Measurements from ENCODE around the gene COL25A1.
A peak's percentile ranks its signal among the peaks of the same experiment; 100 is the strongest.

Gene COL25A1

GRCh38 chr4:108763986-108764385, 538.5 kb downstream of the COL25A1 start:
- TF ChIP-seq CTCF (conservative IDR thresholded peaks at IDR 0.05; ENCODE audit: control insufficient read depth, insufficient read depth, low read depth, low read length) = no peak
- no peak overlapping the region for H3K4me3 ChIP-seq (ENCODE audit: control insufficient read depth, low read depth, low read length)
- DNase-seq (ENCODE audit: low read depth) = no peak

- TF ChIP-seq CTCF (conservative IDR thresholded peaks at IDR 0.05; ENCODE audit: control insufficient read depth, insufficient read depth, low read depth, low read length) = no peak
- DNase-seq (ENCODE audit: low read depth) = no peak
These were observed 539.2 kb downstream of the COL25A1 start for GRCh38 chr4:108763226-108763593.

GRCh38 chr4:108762559-108763225, 539.8 kb downstream of the COL25A1 start, which contains the start of gene ETNPPL:
Gene ETNPPL, minus strand, starts transcription at chr4:108763053. Its CDS starts 155 bp downstream, at chr4:108762898.
- TF ChIP-seq CTCF (conservative IDR thresholded peaks at IDR 0.05; ENCODE audit: control insufficient read depth, insufficient read depth, low read depth, low read length) = no peak
- DNase-seq (ENCODE audit: low read depth) = no peak
- H3K4me3 ChIP-seq (ENCODE audit: control insufficient read depth, low read depth, low read length) = peak within 1 kb of the TSS; percentile 32

More at GRCh38 chr4:108763226-108763593, 539.2 kb downstream of the COL25A1 start:
- H3K4me3 ChIP-seq (ENCODE audit: control insufficient read depth, low read depth, low read length) = peak overlapping the region; percentile 32

Measured in fibroblast of mammary gland (primary cell).